HepG2 (cell line): ENCODE results near the gene DEPDC5. TPM values are rescaled to one million over a fixed set of nuclear protein-coding genes. Genes with fewer than 3 reads are reported as not detected.

ENCODE experiments used
- AHR ChIP-seq: IDR thresholded peaks from 2 replicates; pipeline ENCODE4 v1.6.1; 2018; ENCODE audit warnings: missing genetic modification reagents, missing compliant biosample characterization
- BHLHE40 ChIP-seq: IDR thresholded peaks from 2 replicates; pipeline ENCODE4 v1.6.1; 2011; ENCODE audit warnings: low read length, improper control_type of control experiment
- FIP1L1 ChIP-seq: fragments of 200-400 bp; formaldehyde crosslinking; IDR thresholded peaks from 2 replicates; pipeline ENCODE4 v1.6.1; 2018; ENCODE audit warnings: low read depth, mild to moderate bottlenecking, low read length, moderate library complexity, borderline replicate concordance; ENCODE audit not compliant: insufficient read depth
- FOXP1 ChIP-seq, 2 experiments: fragments of 450-650 bp in 1 of 2; IDR thresholded peaks; 2 replicates each; pipeline ENCODE4 v1.6.1; 2017 to 2018; ENCODE audit warnings: antibody characterized with exemption in 1 of 2
- HDAC6 ChIP-seq: fragments of 200-600 bp; sonication (generic); IDR thresholded peaks from 2 replicates; pipeline ENCODE4 v1.7.0; 2017; ENCODE audit warnings: mild to moderate bottlenecking, antibody characterized with exemption, low read length, low read depth
- HNRNPK ChIP-seq: fragments of 200-400 bp; formaldehyde crosslinking; IDR thresholded peaks from 2 replicates; pipeline ENCODE4 v1.6.1; 2018; ENCODE audit warnings: low read length, low read depth, moderate library complexity, mild to moderate bottlenecking; ENCODE audit not compliant: poor library complexity, severe bottlenecking
- REXO4 ChIP-seq: sonication (generic); formaldehyde crosslinking; IDR thresholded peaks from 2 replicates; pipeline ENCODE4 v1.8.0; 2022; ENCODE audit warnings: missing genetic modification reagents, mild to moderate bottlenecking, borderline replicate concordance
- SMAD1 ChIP-seq: sonication (generic); formaldehyde crosslinking; IDR thresholded peaks from 2 replicates; pipeline ENCODE4 v1.4.0; 2020; ENCODE audit warnings: missing genetic modification reagents, low read depth, mild to moderate bottlenecking, borderline replicate concordance
- WIZ ChIP-seq: sonication (generic); formaldehyde crosslinking; IDR thresholded peaks from 2 replicates; pipeline ENCODE4 v1.5.1; 2020; ENCODE audit warnings: mild to moderate bottlenecking, missing genetic modification reagents
- ZC3H4 ChIP-seq: sonication (generic); formaldehyde crosslinking; IDR thresholded peaks from 2 replicates; pipeline ENCODE4 v1.4.0; 2020; ENCODE audit warnings: missing genetic modification reagents, borderline replicate concordance
- ZKSCAN5 ChIP-seq: sonication (generic); formaldehyde crosslinking; IDR thresholded peaks from 2 replicates; pipeline ENCODE4 v1.5.1; 2020; ENCODE audit warnings: mild to moderate bottlenecking, missing genetic modification reagents
- ZNF20 ChIP-seq: sonication (generic); formaldehyde crosslinking; IDR thresholded peaks from 2 replicates; pipeline ENCODE4 v1.4.0; 2020; ENCODE audit warnings: mild to moderate bottlenecking, moderate library complexity, missing genetic modification reagents
- ZNF451 ChIP-seq: sonication (generic); formaldehyde crosslinking; IDR thresholded peaks from 2 replicates; pipeline ENCODE4 v1.5.0; 2020; ENCODE audit warnings: mild to moderate bottlenecking, missing genetic modification reagents
- polyA plus RNA-seq, 8 experiments: library from polyadenylated mRNA; depleted of rRNA in 3 of 8; stranded (reverse) in 7 of 8; unstranded in 1 of 8; fragments of >200 nt; fragmentation: Illumina TruSeq in 4 of 8; extraction: Trizol in 4 of 8; gene quantifications; 2 replicates each; pipeline versions ENCODE4 v1.2.1 to v1.2.3, GENCODE V29; 2011 to 2016; ENCODE audit warnings: low read depth in 4 of 8, missing spikeins in 1 of 8, mixed read lengths in 1 of 8; ENCODE audit not compliant: insufficient read depth in 1 of 8
- total RNA-seq, 5 experiments: library from RNA; depleted of rRNA; stranded (reverse); fragments of >200 nt; fragmentation: Illumina TruSeq; extraction: Trizol; gene quantifications; 2 replicates each; pipeline ENCODE4 v1.2.3, GENCODE V29; 2016; ENCODE audit warnings: low read depth in 1 of 5
- TF ChIP-seq, protein P1 (sequence below): sonication (generic); formaldehyde crosslinking; IDR thresholded peaks from 2 replicates; pipeline ENCODE4 v1.5.1; 2020; ENCODE audit warnings: missing genetic modification reagents, mild to moderate bottlenecking, borderline replicate concordance
- TF ChIP-seq, protein P2 (sequence below), 2 experiments: fragments of 450-650 bp in 1 of 2; sonication (generic) in 1 of 2; formaldehyde crosslinking; IDR thresholded peaks; 2 replicates each; pipeline versions ENCODE4 v1.5.0 to v1.8.0; 2020 to 2022; ENCODE audit warnings: mild to moderate bottlenecking in 1 of 2, missing genetic modification reagents in 1 of 2
- TF ChIP-seq, protein P3 (sequence below): IDR thresholded peaks from 2 replicates; pipeline ENCODE4 v1.6.1; 2016
- TF ChIP-seq, protein P4 (sequence below): sonication (generic); formaldehyde crosslinking; IDR thresholded peaks from 2 replicates; pipeline ENCODE4 v1.5.0; 2020; ENCODE audit warnings: missing genetic modification reagents
- TF ChIP-seq, protein P5 (sequence below): sonication (generic); formaldehyde crosslinking; IDR thresholded peaks from 2 replicates; pipeline ENCODE4 v1.4.0; 2020; ENCODE audit warnings: missing genetic modification reagents
- TF ChIP-seq, protein P6 (sequence below): sonication (generic); formaldehyde crosslinking; IDR thresholded peaks from 2 replicates; pipeline ENCODE4 v1.8.0; 2023; ENCODE audit warnings: mild to moderate bottlenecking, missing genetic modification reagents

The DEPDC5 gene
- total and polyA plus RNA-seq, 2 of the 13 experiments (the other 11 are each of a cell fraction or from before 2014, with no cell fraction given): 9.8 to 12.4 TPM

DNA sequence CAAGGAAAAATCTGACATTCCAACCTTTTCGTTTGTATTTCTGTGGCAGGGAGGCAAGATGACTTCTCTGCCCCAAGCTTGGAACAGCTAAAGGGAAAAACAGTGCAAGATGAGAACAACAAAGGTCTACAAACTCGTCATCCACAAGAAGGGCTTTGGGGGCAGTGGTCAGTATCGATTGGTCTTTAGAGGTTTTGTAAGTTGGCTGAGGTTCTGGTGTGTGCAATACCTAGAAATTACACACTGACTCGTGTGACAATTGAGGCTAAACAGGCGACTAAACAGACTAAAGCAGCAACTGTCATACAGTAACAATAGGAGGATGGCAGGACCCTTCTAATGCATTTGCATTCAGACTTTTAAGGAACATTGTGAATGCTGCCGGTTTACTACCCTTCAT, 994 bp downstream of the DEPDC5 start (continued):
- TF ChIP-seq, protein P1, sequence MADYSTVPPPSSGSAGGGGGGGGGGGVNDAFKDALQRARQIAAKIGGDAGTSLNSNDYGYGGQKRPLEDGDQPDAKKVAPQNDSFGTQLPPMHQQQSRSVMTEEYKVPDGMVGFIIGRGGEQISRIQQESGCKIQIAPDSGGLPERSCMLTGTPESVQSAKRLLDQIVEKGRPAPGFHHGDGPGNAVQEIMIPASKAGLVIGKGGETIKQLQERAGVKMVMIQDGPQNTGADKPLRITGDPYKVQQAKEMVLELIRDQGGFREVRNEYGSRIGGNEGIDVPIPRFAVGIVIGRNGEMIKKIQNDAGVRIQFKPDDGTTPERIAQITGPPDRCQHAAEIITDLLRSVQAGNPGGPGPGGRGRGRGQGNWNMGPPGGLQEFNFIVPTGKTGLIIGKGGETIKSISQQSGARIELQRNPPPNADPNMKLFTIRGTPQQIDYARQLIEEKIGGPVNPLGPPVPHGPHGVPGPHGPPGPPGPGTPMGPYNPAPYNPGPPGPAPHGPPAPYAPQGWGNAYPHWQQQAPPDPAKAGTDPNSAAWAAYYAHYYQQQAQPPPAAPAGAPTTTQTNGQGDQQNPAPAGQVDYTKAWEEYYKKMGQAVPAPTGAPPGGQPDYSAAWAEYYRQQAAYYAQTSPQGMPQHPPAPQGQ (CRISPR knock-in tag): no peak
- peak; percentile 39; the same call in 1 of the 2 replicates for TF ChIP-seq BHLHE40
- no peak for TF ChIP-seq ZKSCAN5 (CRISPR knock-in tag)
- TF ChIP-seq WIZ (CRISPR knock-in tag): no peak
- TF ChIP-seq FIP1L1: no peak
- TF ChIP-seq, protein P2, sequence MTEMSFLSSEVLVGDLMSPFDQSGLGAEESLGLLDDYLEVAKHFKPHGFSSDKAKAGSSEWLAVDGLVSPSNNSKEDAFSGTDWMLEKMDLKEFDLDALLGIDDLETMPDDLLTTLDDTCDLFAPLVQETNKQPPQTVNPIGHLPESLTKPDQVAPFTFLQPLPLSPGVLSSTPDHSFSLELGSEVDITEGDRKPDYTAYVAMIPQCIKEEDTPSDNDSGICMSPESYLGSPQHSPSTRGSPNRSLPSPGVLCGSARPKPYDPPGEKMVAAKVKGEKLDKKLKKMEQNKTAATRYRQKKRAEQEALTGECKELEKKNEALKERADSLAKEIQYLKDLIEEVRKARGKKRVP (CRISPR knock-in tag; IDR thresholded peaks at IDR 0.05): peak in 1 of 2 experiments; percentile 65; a peak in 1 of 4 replicates
- no peak for TF ChIP-seq AHR (CRISPR knock-in tag)
- no peak for TF ChIP-seq ZNF451 (CRISPR knock-in tag)
- TF ChIP-seq ZC3H4: no peak
- TF ChIP-seq SMAD1: no peak
- TF ChIP-seq, protein P3, sequence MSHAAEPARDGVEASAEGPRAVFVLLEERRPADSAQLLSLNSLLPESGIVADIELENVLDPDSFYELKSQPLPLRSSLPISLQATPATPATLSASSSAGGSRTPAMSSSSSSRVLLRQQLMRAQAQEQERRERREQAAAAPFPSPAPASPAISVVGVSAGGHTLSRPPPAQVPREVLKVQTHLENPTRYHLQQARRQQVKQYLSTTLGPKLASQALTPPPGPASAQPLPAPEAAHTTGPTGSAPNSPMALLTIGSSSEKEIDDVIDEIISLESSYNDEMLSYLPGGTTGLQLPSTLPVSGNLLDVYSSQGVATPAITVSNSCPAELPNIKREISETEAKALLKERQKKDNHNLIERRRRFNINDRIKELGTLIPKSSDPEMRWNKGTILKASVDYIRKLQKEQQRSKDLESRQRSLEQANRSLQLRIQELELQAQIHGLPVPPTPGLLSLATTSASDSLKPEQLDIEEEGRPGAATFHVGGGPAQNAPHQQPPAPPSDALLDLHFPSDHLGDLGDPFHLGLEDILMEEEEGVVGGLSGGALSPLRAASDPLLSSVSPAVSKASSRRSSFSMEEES (CRISPR knock-in tag): no peak
- TF ChIP-seq, protein P4, sequence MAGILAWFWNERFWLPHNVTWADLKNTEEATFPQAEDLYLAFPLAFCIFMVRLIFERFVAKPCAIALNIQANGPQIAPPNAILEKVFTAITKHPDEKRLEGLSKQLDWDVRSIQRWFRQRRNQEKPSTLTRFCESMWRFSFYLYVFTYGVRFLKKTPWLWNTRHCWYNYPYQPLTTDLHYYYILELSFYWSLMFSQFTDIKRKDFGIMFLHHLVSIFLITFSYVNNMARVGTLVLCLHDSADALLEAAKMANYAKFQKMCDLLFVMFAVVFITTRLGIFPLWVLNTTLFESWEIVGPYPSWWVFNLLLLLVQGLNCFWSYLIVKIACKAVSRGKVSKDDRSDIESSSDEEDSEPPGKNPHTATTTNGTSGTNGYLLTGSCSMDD (CRISPR knock-in tag): no peak
- TF ChIP-seq, protein P5, sequence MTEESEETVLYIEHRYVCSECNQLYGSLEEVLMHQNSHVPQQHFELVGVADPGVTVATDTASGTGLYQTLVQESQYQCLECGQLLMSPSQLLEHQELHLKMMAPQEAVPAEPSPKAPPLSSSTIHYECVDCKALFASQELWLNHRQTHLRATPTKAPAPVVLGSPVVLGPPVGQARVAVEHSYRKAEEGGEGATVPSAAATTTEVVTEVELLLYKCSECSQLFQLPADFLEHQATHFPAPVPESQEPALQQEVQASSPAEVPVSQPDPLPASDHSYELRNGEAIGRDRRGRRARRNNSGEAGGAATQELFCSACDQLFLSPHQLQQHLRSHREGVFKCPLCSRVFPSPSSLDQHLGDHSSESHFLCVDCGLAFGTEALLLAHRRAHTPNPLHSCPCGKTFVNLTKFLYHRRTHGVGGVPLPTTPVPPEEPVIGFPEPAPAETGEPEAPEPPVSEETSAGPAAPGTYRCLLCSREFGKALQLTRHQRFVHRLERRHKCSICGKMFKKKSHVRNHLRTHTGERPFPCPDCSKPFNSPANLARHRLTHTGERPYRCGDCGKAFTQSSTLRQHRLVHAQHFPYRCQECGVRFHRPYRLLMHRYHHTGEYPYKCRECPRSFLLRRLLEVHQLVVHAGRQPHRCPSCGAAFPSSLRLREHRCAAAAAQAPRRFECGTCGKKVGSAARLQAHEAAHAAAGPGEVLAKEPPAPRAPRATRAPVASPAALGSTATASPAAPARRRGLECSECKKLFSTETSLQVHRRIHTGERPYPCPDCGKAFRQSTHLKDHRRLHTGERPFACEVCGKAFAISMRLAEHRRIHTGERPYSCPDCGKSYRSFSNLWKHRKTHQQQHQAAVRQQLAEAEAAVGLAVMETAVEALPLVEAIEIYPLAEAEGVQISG (CRISPR knock-in tag): peak; percentile 50
- TF ChIP-seq ZNF20 (CRISPR knock-in tag): no peak
- TF ChIP-seq, protein P6, sequence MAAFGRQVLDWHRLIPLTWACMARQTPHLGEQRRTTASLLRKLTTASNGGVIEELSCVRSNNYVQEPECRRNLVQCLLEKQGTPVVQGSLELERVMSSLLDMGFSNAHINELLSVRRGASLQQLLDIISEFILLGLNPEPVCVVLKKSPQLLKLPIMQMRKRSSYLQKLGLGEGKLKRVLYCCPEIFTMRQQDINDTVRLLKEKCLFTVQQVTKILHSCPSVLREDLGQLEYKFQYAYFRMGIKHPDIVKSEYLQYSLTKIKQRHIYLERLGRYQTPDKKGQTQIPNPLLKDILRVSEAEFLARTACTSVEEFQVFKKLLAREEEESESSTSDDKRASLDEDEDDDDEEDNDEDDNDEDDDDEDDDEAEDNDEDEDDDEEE (CRISPR knock-in tag): no peak
- no peak for TF ChIP-seq HDAC6
- no peak for TF ChIP-seq FOXP1 (IDR thresholded peaks at IDR 0.05)
- peak; percentile 28; the same call in 1 of the 2 replicates for TF ChIP-seq FOXP1 (CRISPR knock-in tag; IDR thresholded peaks at IDR 0.05)
- no peak for TF ChIP-seq REXO4
- no peak for TF ChIP-seq HNRNPK
